NAMALWA (cell line): ENCODE data around the gene GRIFIN.

ENCODE experiments used
- DNase-seq: peaks from one replicate; pipeline ENCODE4 v3.0.0-alpha.2; 2015; ENCODE audit warnings: low spot score

GRIFIN gene

DNA sequence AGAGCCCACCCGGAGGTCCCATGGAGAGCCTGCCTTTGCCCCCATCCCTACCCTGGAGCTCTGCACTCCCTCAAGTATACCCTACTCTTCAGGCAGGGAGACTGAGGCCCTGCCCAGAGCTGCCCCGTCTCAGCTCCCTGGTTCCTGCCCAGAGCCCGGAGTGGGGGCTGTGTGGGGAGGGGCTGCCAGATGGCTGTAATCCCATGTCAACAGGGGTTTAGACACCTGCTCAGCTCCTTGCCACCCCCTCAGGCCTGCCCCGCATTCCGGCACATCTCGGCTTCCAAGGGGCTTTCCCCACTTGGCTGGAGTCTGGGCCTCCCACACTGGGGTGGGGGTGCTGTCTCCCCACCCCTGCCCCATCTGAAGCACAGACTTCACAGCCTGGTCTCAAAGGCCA, 22.5 kb upstream of the GRIFIN start:
- no peak for DNase-seq

DNA sequence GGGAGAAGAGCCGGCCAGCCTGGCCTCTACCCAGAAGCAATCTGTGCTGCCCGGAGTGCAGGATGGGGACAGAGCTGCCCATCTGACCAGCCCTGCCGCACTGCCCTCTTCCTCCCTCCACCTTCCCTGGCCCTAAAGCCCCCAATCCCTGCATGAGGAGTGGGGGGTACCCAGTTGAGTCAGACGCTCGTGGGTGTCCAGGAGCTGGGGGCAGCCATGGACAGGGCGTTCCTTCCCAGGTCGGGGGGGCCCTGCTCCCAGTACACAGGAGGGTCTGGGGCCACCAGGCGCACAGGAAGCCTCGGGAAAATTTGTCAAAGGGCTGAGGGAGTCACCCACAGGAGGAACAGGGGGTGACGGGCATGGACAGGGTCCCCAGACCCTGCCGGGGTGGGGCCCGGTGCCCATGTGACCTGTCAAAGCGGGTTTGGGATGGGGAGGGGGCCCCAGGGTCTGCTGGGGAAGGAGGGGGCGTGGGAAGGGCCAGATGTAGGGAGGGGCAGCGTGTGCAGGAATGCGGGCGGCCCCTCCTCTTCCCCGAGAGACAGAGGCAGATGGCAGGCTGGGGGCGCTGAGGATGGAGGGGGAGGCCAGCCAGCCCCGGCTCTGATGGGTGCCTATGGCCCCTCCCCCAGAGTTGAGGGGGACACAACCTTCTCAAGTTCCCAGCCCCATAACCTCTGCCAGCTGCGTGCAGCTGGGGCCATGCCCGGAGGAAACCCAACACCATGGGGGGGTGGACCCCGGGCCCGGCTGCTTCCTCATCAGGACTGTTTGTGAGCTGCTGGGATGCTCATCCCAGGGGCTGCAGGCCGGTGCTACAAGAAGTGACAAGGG, 21.5 kb upstream of the GRIFIN start:
- DNase-seq = no peak

DNA sequence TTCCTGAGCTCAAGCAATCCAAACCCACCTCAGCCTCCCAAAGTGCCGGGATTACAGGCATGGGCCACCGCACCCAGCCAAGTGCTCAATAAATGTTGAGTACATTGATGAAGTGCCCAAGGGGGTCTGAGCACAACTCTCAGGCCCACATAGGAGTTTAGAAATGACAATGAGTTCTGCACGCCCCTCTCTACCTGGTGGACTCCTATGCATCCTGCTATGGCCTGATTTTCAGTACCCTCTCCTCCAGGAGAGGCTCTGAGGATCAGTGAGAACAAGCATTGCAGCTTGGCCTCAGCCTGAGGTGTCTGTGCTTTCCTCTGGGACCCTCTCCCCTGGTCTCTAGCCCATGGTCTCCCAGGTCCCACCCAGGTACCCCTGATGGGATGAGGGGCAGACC, 20.9 kb upstream of the GRIFIN start:
- no peak for DNase-seq

DNA sequence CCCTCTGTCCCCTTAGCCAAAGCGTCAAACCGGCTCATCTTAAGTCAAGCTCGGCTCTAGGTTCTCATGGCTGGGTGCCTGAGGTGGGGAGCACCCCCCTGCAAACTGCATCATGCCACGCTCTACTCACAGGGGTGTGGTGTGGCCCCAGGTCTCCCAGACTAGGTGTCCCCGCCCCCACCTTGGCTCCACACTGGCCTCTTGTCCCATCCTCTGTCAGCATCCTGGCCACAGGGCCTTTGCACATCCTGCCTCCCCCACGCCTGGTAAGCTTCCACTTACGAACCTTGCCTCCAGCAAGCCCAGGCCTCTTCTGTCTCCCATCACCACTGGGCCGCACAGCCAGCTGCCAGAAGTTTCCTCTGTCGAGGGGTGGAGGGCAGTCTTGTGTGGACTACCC, 20.2 kb upstream of the GRIFIN start:
- no peak for DNase-seq

DNA sequence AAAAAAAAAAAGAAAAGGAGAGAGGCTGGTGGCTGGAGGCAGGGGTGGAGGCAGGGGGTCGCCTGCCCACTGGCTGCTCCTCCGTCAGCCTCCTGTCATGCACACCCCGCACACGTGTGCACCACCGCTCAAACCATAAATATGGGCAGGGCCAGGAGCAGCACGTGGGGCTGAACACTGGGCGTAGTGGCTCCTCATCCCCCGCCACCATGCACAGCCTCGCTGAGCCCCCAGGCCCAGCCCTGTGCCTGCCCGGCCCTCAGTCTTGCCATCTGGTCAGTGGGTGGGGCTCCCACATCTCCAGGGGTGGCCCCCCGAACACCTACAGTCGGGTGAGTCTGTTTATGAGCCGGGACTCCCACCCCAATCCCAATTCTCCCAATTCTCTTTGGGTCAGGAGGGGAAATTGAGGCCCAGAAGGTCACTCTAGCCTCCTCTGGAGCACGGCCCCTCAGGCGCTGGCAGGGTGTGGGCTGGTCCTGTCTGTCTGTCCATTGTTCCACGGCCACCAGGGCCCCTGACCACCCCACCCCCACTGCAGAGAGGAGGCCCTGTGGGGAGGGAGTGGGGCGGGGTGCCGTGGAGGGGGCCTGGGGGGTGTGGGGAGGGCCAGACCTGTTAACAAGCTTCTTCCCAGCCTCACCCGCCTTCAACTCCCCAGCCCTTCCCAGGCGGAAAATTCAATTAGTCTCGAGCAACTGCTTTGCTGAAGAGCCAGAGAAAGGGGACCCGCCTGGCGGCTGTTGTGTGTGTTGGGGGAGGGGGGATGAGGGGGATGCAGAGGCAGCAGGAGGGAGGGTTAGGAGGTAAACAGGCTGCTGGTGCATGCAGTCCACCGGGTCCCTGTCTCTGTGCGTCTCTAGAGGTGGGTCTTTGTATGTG, 19.5 kb upstream of the GRIFIN start:
- no peak for DNase-seq

GRCh38 chr7:2494191-2495130, 18.3 kb upstream of the GRIFIN start:
- no peak for DNase-seq

DNA sequence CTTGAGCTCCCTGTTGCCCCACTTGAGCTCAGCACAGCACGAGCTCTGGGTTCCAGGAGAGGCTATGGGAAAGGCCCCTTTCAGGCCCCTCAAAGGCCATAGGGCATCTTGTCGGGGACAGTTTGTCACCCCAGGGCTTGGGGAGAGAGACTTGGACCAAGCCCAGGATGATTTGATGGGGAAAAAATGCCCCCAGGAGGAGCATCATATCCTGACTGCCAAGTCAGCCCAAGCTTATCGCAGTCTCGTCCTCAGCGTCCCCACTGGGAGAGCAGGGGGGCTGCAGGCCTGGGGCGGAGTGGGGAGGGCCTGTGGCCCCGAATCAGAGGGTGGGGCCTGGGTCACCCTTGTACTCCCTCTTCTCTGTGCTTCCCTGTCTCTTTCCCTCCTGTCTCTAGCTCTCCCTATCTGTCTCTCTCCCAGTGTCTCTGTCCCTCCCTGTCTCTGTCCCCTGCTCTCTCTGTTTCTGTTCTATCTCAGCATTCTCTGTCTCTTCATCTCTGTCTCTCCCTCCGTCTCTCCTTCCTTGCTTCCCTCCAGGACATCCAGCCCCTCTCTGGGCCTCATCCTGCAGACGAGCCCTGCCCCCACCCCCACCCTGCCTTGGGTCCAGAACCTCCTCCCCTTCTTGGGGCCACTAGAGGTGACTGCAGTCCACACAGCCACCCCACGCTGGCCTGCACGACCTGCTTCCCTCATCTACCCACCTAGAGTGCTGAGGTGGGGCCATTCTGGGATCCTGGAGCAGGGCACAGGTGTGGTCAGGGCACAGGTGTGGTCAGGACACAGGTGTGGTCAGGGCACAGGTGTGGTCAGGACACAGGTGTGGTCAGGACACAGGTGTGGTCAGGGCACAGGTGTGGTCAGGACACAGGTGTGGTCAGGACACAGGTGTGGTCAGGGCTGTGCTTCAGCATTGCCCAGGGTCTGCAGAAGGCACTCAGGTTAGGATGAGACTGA, 17.3 kb upstream of the GRIFIN start:
- no peak for DNase-seq

DNA sequence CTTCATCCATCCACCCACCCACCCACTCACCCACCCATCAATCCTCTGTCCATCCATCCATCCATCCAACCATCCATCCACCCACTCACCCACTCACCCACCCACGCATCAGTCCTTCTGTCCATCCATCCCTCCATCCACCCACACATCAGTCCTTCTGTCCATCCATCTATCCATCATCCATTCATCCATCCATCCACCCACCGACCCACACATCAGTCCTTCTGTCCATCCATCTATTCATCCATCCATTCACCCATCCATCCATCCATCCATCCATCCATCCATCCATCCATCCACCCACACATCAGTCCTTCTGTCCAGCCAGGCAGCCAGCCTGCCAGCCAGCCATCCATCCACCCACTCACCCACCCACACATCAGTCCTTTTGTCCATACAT, 15.8 kb upstream of the GRIFIN start:
- no peak for DNase-seq

- DNase-seq = no peak
Measured at GRCh38 chr7:2490181-2490651, 14.0 kb upstream of the GRIFIN start.

DNA sequence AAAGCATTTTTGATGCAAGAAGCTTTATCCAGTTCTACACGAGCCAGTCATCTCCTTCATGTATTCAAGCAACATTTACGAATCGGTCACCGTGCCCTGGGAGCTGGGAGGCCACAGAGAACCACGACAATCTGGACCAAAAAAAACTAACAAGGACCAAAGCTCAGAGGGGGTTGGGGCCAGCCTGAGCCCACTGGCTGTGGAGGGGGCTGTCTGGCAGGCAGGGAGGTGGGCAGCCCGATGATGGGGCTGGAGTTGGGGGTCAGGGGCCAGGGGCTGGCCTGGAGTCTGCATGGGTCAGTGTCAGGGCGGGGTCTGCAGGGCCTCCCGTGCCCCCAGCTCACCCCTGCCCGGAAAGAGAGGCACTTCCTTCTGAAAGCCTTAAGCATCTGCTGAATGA, 12.5 kb upstream of the GRIFIN start:
- DNase-seq = no peak

DNA sequence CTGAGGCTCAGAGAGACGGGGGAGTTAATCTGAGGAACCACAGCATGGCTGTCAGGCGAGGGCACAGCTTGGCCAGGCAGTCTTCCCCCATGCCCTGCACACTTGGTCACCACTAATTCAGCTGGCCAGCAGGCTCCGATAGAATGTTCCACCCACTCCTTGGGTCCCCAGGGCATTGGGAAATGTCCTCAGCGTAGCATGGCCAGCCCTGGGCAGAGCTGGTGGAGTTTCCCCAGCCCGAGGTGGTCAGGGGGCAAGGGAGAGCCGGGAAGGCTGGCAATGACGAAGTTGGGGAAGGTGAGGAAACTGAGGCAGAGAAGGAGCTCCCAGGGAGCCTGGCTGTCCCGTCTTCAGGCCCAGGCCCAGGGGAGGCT, 12.1 kb upstream of the GRIFIN start:
- no peak for DNase-seq

GRCh38 chr7:2487586-2488271, 11.5 kb upstream of the GRIFIN start:
- DNase-seq = no peak

GRCh38 chr7:2484868-2485267, 8.7 kb upstream of the GRIFIN start:
- no peak for DNase-seq

DNA sequence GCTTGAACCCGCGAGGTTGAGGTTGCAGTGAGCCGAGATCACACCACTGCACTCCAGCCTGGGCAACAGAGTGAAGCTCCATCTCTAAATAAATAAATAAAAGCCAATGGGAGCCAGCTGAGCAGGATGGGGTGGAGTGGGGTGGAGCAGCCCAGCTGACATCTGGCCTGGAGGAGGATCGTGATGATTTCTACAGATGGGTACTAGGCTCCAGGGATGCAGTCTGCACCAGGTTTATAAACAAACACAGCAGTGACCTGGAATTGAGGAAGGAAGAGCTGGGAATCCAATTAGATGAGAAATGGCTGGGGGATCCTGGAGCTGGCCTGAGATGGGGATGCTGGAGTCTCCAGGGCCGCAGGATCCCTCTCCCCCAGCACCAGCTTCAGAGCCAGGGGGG, 7.3 kb upstream of the GRIFIN start:
- no peak for DNase-seq

GRCh38 chr7:2482725-2483451, 6.7 kb upstream of the GRIFIN start:
- peak; percentile 56 for DNase-seq

DNA sequence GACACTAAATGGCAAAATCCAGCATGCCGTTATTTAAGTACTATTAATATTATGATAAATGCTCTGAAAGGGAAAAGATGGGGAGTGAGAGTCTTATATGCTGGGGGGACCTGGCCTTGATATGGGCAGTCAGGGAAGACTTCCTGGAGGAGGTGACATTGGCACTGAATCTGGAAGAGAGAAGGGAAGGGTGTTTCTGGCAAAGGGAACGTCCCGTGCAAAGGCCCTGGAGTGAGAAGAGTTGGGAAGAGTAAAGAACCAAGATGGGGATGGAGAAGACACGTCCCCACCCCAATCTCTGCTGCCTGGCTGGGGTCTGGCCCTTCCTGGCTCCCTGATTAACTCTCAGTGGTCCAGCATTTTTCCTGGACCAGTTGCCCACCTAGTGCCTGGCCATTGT, 5.0 kb upstream of the GRIFIN start:
- DNase-seq = no peak

- no peak for DNase-seq
Measured at GRCh38 chr7:2480070-2480408, 3.8 kb upstream of the GRIFIN start.

DNA sequence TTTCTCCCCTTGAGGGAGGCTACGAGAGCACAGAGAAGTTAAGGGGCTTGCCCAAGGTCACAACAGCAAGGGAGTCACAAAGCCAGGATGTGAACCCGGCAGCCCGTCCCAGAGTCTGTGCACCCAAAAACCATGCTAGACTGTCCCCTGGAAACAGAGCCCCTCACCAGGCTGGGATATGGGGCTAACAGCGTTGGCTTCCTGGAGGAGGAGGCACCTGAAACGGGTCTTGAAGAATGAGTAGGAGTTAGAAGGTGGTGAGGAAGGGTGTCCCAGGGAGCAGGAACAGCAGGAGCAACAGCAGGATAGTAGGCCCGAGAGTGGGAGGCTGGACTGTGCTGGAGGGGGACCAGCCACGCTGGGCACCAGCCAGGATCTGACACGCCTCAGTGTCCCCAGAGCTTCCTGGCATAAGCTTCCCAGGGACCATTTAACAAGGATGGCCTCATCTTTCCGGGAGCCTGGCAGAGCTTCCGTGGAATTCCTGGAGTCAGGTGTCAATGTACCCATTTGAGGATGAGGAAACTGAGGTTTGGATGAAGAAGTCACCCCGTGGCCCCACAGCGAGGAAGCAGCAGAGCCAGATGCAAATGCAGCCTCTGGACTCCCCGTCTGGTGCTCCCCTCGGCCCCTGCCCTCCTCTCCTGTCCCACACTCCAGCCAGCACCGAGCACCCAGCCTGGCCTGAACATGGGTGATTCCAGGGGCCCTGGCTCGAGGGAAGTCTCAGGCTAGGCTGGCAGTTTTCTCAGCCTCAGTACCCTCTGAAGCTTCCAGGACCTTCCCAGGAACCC, 3.3 kb upstream of the GRIFIN start:
- no peak for DNase-seq

DNA sequence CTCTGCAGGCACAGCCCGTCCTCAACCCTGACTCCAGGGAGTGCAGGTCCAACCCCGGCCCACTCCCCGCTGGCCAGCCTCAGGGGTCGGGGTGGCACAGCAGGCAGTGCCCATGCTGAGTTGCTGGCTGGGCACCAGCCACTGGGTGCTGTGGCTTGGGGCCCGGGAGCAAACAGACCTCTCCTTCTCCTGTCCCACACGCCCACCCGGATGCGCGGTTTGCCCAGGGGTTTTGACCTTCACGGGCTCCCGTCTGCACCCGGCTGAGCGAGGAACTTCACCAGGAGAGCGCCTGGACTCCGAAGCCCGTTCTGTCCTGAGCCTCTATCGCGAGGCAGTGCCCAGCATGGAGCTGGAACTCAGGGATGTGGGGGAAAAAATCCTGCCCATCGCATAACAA, 2.6 kb upstream of the GRIFIN start:
- no peak for DNase-seq
